SK-N-SH (cell line): ENCODE data around the gene LPIN1. TPM values are rescaled to one million over a fixed set of nuclear protein-coding genes. Genes with fewer than 3 reads are reported as not detected.

Experiments
- CTCF ChIA-PET: fragments of 300-600, 350-600 bp; formaldehyde crosslinking; extraction: SDS; loops from one replicate; lab custom pipeline; 2021; lab: Yijun Ruan, JAX
- POLR2A ChIA-PET: fragments of 350-600 bp; sonication (Branson Sonifier 250); formaldehyde crosslinking; extraction: SDS; loops from one replicate; lab custom pipeline; 2020; ENCODE audit warnings: antibody characterized with exemption, inconsistent platforms; lab: Yijun Ruan, JAX
- DNase-seq: peaks from one replicate; pipeline ENCODE4 v3.0.0; 2012
- H2AFZ ChIP-seq: fragments of 200-600 bp; sonication (generic); 2 replicates; pipeline ENCODE4 v1.8.1; 2016; ENCODE audit warnings: antibody characterized with exemption, mild to moderate bottlenecking, low read depth
- H3F3A ChIP-seq: fragments of 200-600 bp; sonication (generic); replicated peaks from 2 replicates; pipeline ENCODE3; 2016; ENCODE audit warnings: antibody characterized with exemption, mild to moderate bottlenecking; ENCODE audit not compliant: insufficient read depth
- H3K27ac ChIP-seq, 2 experiments: fragments of 200-500 bp in 1 of 2; fragments of 200-600 bp in 1 of 2; sonication (Bioruptor generic) in 1 of 2; sonication (generic), shearing (Covaris generic) in 1 of 2; 2 replicates each; pipeline versions ENCODE4 v1.5.1 to v1.6.1; 2014 to 2016; ENCODE audit warnings: low read depth in 2 of 2, inconsistent platforms in 1 of 2, low read length in 1 of 2, mild to moderate bottlenecking in 1 of 2, mixed read lengths in 1 of 2
- H3K27me3 ChIP-seq: fragments of 200-600 bp; sonication (generic), shearing (Covaris generic); 2 replicates; pipeline ENCODE4 v1.6.1; 2016; ENCODE audit warnings: mixed run types; ENCODE audit not compliant: insufficient read depth
- H3K36me3 ChIP-seq, 2 experiments: fragments of 200-500 bp in 1 of 2; fragments of 200-600 bp in 1 of 2; sonication (Bioruptor generic) in 1 of 2; sonication (generic) in 1 of 2; replicated peaks in 1 of 2; 2 replicates each; pipeline versions ENCODE3 to v1.5.1; 2014 to 2016; ENCODE audit warnings: low read length in 1 of 2, mild to moderate bottlenecking in 1 of 2; ENCODE audit not compliant: insufficient read depth in 2 of 2, control insufficient read depth in 1 of 2
- H3K4me1 ChIP-seq, 2 experiments: fragments of 200-500 bp in 1 of 2; fragments of 200-600 bp in 1 of 2; sonication (Bioruptor generic) in 1 of 2; sonication (generic), shearing (Covaris generic) in 1 of 2; 2 replicates each; pipeline versions ENCODE4 v1.5.1 to v1.6.1; 2014 to 2016; ENCODE audit warnings: low read depth in 1 of 2, low read length in 1 of 2, mixed run types in 1 of 2; ENCODE audit not compliant: insufficient read depth in 2 of 2, control insufficient read depth in 1 of 2
- H3K4me2 ChIP-seq: fragments of 200-600 bp; sonication (generic), shearing (Covaris generic); 2 replicates; pipeline ENCODE4 v1.6.1; 2017; ENCODE audit warnings: mixed run types
- H3K4me3 ChIP-seq, 2 experiments: fragments of 200-500 bp in 1 of 2; fragments of 200-600 bp in 1 of 2; sonication (Bioruptor generic) in 1 of 2; sonication (generic), shearing (Covaris generic) in 1 of 2; 2 replicates each; pipeline versions ENCODE4 v1.5.1 to v1.8.1; 2014 to 2016; ENCODE audit warnings: low read depth in 2 of 2, inconsistent platforms in 1 of 2, low read length in 1 of 2, mild to moderate bottlenecking in 1 of 2, mixed read lengths in 1 of 2, moderate library complexity in 1 of 2
- H3K79me2 ChIP-seq: fragments of 200-600 bp; sonication (generic); 2 replicates; pipeline ENCODE4 v1.8.1; 2017; ENCODE audit warnings: mild to moderate bottlenecking; ENCODE audit not compliant: insufficient read depth
- H3K9ac ChIP-seq: fragments of 200-600 bp; sonication (generic); 2 replicates; pipeline ENCODE4 v1.6.1; 2017; ENCODE audit warnings: mixed run types
- H3K9me2 ChIP-seq: fragments of 200-600 bp; sonication (generic); 2 replicates; pipeline ENCODE4 v1.6.1; 2017; ENCODE audit warnings: mixed run types
- H3K9me3 ChIP-seq: fragments of 200-600 bp; sonication (generic); 2 replicates; pipeline ENCODE4 v1.6.1; 2017; ENCODE audit warnings: mixed run types, mild to moderate bottlenecking, moderate library complexity
- H4K20me1 ChIP-seq: fragments of 200-600 bp; sonication (generic); 2 replicates; pipeline ENCODE4 v1.6.1; 2017; ENCODE audit warnings: mild to moderate bottlenecking, mixed run types; ENCODE audit not compliant: insufficient read depth
- CHD2 ChIP-seq: fragments of 150-350 bp; IDR thresholded peaks from 2 replicates; pipeline ENCODE4 v1.6.1; 2018; ENCODE audit warnings: low read length; ENCODE audit not compliant: partially characterized antibody
- EP300 ChIP-seq, 2 experiments: IDR thresholded peaks; 2 replicates each; pipeline versions ENCODE4 v1.4.0 to v1.6.1; 2012; ENCODE audit warnings: borderline replicate concordance in 1 of 2, low read depth in 1 of 2, low read length in 1 of 2
- FOSL2 ChIP-seq: IDR thresholded peaks from 2 replicates; pipeline ENCODE4 v1.4.0; 2012; ENCODE audit warnings: low read depth, mild to moderate bottlenecking, moderate library complexity, borderline replicate concordance
- RAD21 ChIP-seq: IDR thresholded peaks from 2 replicates; pipeline ENCODE4 v1.6.1; 2012; ENCODE audit warnings: mild to moderate bottlenecking, low read length
- RCOR1 ChIP-seq: fragments of 150-350 bp; IDR thresholded peaks from 2 replicates; pipeline ENCODE4 v1.6.1; 2017; ENCODE audit warnings: antibody characterized with exemption, low read length
- REST ChIP-seq: IDR thresholded peaks from 2 replicates; pipeline ENCODE4 v1.6.1; 2012; ENCODE audit warnings: mild to moderate bottlenecking, low read depth, low read length, moderate library complexity
- SIN3A ChIP-seq: IDR thresholded peaks from 2 replicates; pipeline ENCODE4 v1.6.1; 2012; ENCODE audit warnings: low read depth, mild to moderate bottlenecking, low read length, moderate library complexity, borderline replicate concordance
- TCF12 ChIP-seq: IDR thresholded peaks from 2 replicates; pipeline ENCODE4 v1.4.0; 2012
- TEAD4 ChIP-seq: IDR thresholded peaks from 2 replicates; pipeline ENCODE4 v1.4.0; 2012; ENCODE audit warnings: mild to moderate bottlenecking, borderline replicate concordance; ENCODE audit not compliant: insufficient read depth
- USF1 ChIP-seq: IDR thresholded peaks from 2 replicates; pipeline ENCODE4 v1.4.0; 2012; ENCODE audit warnings: low read depth, borderline replicate concordance
- USF2 ChIP-seq: fragments of 150-350 bp; IDR thresholded peaks from 2 replicates; pipeline ENCODE4 v1.6.1; 2017; ENCODE audit warnings: antibody characterized with exemption, low read length, low read depth, borderline replicate concordance
- WGBS: methylation state at CpG from one replicate; pipeline ENCODE4 v1.1.6; 2017; ENCODE audit warnings: low lambda C conversion rate; 5-methylcytosine and 5-hydroxymethylcytosine counted together
- polyA plus RNA-seq, 3 experiments: library from polyadenylated mRNA; depleted of rRNA; stranded (reverse); fragments of >200 nt; gene quantifications; 2 replicates each; pipeline ENCODE4 v1.2.3, GENCODE V29; 2012

LPIN1 gene
- polyA plus RNA-seq, 1 of the 3 experiments (the other 2 are of a cell fraction): 22.1 TPM

GRCh38 chr2:11864724-11865123 is 118.3 kb downstream of the LPIN1 start:
- no peaks in the 10 kb centered on the region for H3K79me2 ChIP-seq
- POLR2A ChIA-PET: no interaction called here
- no peaks in the 10 kb centered on the region for H3K9me2 ChIP-seq
- CTCF ChIA-PET: interaction anchor here (0.6 to 7.7 kb wide), 13 partner anchors 9 to 1143 kb away, joined by 3 to 54 read pairs (median 4); partner anchors contain the start of gene TRIB2
- no peaks in the 10 kb centered on the region for H3F3A ChIP-seq
- no peaks in the 10 kb centered on the region for H3K36me3 ChIP-seq
- no peak overlapping the region for H3K9ac ChIP-seq
- no peak overlapping the region for H3K4me2 ChIP-seq
- H3K4me1 ChIP-seq: peaks cover 5 to 6% of the 10 kb centered on the region in 2 experiments; a peak in 3 of 4 replicates
- no peak overlapping the region for H3K4me3 ChIP-seq
- H2AFZ ChIP-seq: no peak overlapping the region
- no peaks in the 10 kb centered on the region for H3K27me3 ChIP-seq
- H3K27ac ChIP-seq: no peak overlapping the region
- no peaks in the 10 kb centered on the region for H3K9me3 ChIP-seq
- H4K20me1 ChIP-seq: no peaks in the 10 kb centered on the region
- DNase-seq: no peak
- WGBS: 82% methylated on average over 8 of the region's 8 CpGs
- TF ChIP-seq RAD21 (no peak), TEAD4 (no peak)

GRCh38 chr2:11865378-11865777 is 118.9 kb downstream of the LPIN1 start:
- Histone ChIP-seq H3K4me2 (no peak overlapping the region), H2AFZ (no peak overlapping the region), H3K4me3 (no peak overlapping the region), H3K27me3 (no peaks in the 10 kb centered on the region), H3K4me1 (peaks cover 5 to 6% of the 10 kb centered on the region in 2 experiments; a peak in 3 of 4 replicates), H3K9ac (no peak overlapping the region), H3K36me3 (no peaks in the 10 kb centered on the region), H3K79me2 (no peaks in the 10 kb centered on the region), H3K9me3 (no peaks in the 10 kb centered on the region), H3K27ac (no peak overlapping the region), H3F3A (no peaks in the 10 kb centered on the region), H3K9me2 (no peaks in the 10 kb centered on the region), H4K20me1 (no peaks in the 10 kb centered on the region)
- 87% methylated on average over 8 of the region's 8 CpGs for WGBS
- POLR2A ChIA-PET: no interaction called here
- CTCF ChIA-PET: interaction anchor here (0.6 to 7.7 kb wide), 13 partner anchors 8 to 1142 kb away, joined by 3 to 54 read pairs (median 4); partner anchors contain the start of gene TRIB2
- no peak for DNase-seq
- TF ChIP-seq USF1 (no peak), USF2 (no peak), SIN3A (no peak), REST (no peak), FOSL2 (no peak), TEAD4 (no peak), CHD2 (no peak), EP300 (IDR thresholded peaks at IDR 0.05; ENCODE audit: borderline replicate concordance in 1 of 2, low read depth in 1 of 2, low read length in 1 of 2) (no peak), TCF12 (no peak), RCOR1 (no peak)
